HepG2 (cell line): ENCODE measurements around the gene KLHL8. TPM values are rescaled to one million over a fixed set of nuclear protein-coding genes. Genes with fewer than 3 reads are reported as not detected.

ENCODE experiments used
- FOXK2 ChIP-seq: fragments of 450-650 bp; IDR thresholded peaks from 2 replicates; pipeline ENCODE4 v1.6.1; 2016
- GABPA ChIP-seq, 2 experiments: IDR thresholded peaks; 2 replicates each; pipeline ENCODE4 v1.6.1; 2011 to 2016; ENCODE audit warnings: low read depth in 2 of 2, low read length in 1 of 2, missing biosample characterization in 1 of 2, missing genetic modification characterization in 1 of 2
- MIER2 ChIP-seq: IDR thresholded peaks from 2 replicates; pipeline ENCODE4 v1.6.1; 2016; ENCODE audit warnings: missing biosample characterization, missing genetic modification reagents
- ONECUT2 ChIP-seq: sonication (generic); formaldehyde crosslinking; IDR thresholded peaks from 2 replicates; pipeline ENCODE4 v1.4.0; 2020; ENCODE audit warnings: missing genetic modification reagents
- POGK ChIP-seq: sonication (generic); formaldehyde crosslinking; conservative IDR thresholded peaks from 2 replicates; pipeline ENCODE4 v1.8.0; 2022; ENCODE audit warnings: mild to moderate bottlenecking, moderate library complexity, missing genetic modification reagents
- REXO4 ChIP-seq: sonication (generic); formaldehyde crosslinking; IDR thresholded peaks from 2 replicates; pipeline ENCODE4 v1.8.0; 2022; ENCODE audit warnings: missing genetic modification reagents, mild to moderate bottlenecking, borderline replicate concordance
- SOX6 ChIP-seq, 2 experiments: fragments of 450-650 bp in 1 of 2; sonication (generic) in 1 of 2; formaldehyde crosslinking in 1 of 2; IDR thresholded peaks; 2 replicates each; pipeline versions ENCODE4 v1.4.0 to v1.6.1; 2017 to 2020; ENCODE audit warnings: antibody characterized with exemption in 1 of 2, mild to moderate bottlenecking in 1 of 2, missing genetic modification reagents in 1 of 2
- SRF ChIP-seq: IDR thresholded peaks from 2 replicates; pipeline ENCODE4 v1.6.1; 2011; ENCODE audit warnings: mild to moderate bottlenecking, low read depth, low read length, moderate library complexity
- ZFP41 ChIP-seq: sonication (generic); formaldehyde crosslinking; IDR thresholded peaks from 2 replicates; pipeline ENCODE4 v1.4.0; 2020; ENCODE audit warnings: mild to moderate bottlenecking, missing genetic modification reagents, borderline replicate concordance
- ZNF143 ChIP-seq: sonication (generic); formaldehyde crosslinking; IDR thresholded peaks from 2 replicates; pipeline ENCODE4 v1.4.0; 2020; ENCODE audit warnings: missing genetic modification reagents
- ZNF274 ChIP-seq: sonication (generic); formaldehyde crosslinking; IDR thresholded peaks from 2 replicates; pipeline ENCODE4 v1.5.1; 2020; ENCODE audit warnings: mild to moderate bottlenecking, missing genetic modification reagents
- polyA plus RNA-seq, 8 experiments: library from polyadenylated mRNA; depleted of rRNA in 3 of 8; stranded (reverse) in 7 of 8; unstranded in 1 of 8; fragments of >200 nt; fragmentation: Illumina TruSeq in 4 of 8; extraction: Trizol in 4 of 8; gene quantifications; 2 replicates each; pipeline versions ENCODE4 v1.2.1 to v1.2.3, GENCODE V29; 2011 to 2016; ENCODE audit warnings: low read depth in 4 of 8, missing spikeins in 1 of 8, mixed read lengths in 1 of 8; ENCODE audit not compliant: insufficient read depth in 1 of 8
- total RNA-seq, 5 experiments: library from RNA; depleted of rRNA; stranded (reverse); fragments of >200 nt; fragmentation: Illumina TruSeq; extraction: Trizol; gene quantifications; 2 replicates each; pipeline ENCODE4 v1.2.3, GENCODE V29; 2016; ENCODE audit warnings: low read depth in 1 of 5
- TF ChIP-seq, protein P1 (sequence below): sonication (generic); formaldehyde crosslinking; IDR thresholded peaks from 2 replicates; pipeline ENCODE4 v1.8.0; 2022; ENCODE audit warnings: missing genetic modification reagents, low read depth, mild to moderate bottlenecking, borderline replicate concordance
- TF ChIP-seq, protein P2 (sequence below): sonication (generic); formaldehyde crosslinking; IDR thresholded peaks from 2 replicates; pipeline ENCODE4 v1.8.0; 2022; ENCODE audit warnings: mild to moderate bottlenecking, missing genetic modification reagents
- TF ChIP-seq, protein P3 (sequence below): IDR thresholded peaks from 2 replicates; pipeline ENCODE4 v1.4.0; 2020; ENCODE audit warnings: mild to moderate bottlenecking, missing genetic modification reagents
- TF ChIP-seq, protein P4 (sequence below): sonication (generic); formaldehyde crosslinking; IDR thresholded peaks from 2 replicates; pipeline ENCODE4 v1.5.1; 2020; ENCODE audit warnings: missing genetic modification reagents, mild to moderate bottlenecking, borderline replicate concordance
- TF ChIP-seq, protein P5 (sequence below): sonication (generic); formaldehyde crosslinking; IDR thresholded peaks from 2 replicates; pipeline ENCODE4 v1.4.0; 2020; ENCODE audit warnings: missing genetic modification reagents
- TF ChIP-seq, protein P6 (sequence below): IDR thresholded peaks from 2 replicates; pipeline ENCODE4 v1.6.1; 2016

The KLHL8 gene
- total and polyA plus RNA-seq, 2 of the 13 experiments (the other 11 are each of a cell fraction or from before 2014, with no cell fraction given) = 2.8 to 11.7 TPM

- TF ChIP-seq ZFP41 (CRISPR knock-in tag) (no peak), ZNF143 (CRISPR knock-in tag) (no peak), REXO4 (no peak), GABPA (IDR thresholded peaks at IDR 0.05; ENCODE audit: low read depth, low read length) (no peak), GABPA (CRISPR knock-in tag; IDR thresholded peaks at IDR 0.05; ENCODE audit: low read depth) (no peak), POGK (CRISPR knock-in tag) (no peak), MIER2 (CRISPR knock-in tag) (no peak), SOX6 (IDR thresholded peaks at IDR 0.05) (no peak), SOX6 (CRISPR knock-in tag; IDR thresholded peaks at IDR 0.05) (no peak), SRF (no peak), ZNF274 (CRISPR knock-in tag) (no peak), ONECUT2 (no peak), FOXK2 (no peak)
- TF ChIP-seq, protein P1, sequence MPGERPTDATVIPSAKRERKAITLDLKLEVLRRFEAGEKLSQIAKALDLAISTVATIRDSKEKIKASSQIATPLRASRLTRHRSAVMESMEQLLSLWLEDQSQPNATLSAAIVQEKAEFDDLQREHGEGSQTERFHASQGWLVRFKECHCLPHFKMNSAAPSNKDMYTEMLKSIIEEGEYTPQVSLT = no peak
- TF ChIP-seq, protein P2, sequence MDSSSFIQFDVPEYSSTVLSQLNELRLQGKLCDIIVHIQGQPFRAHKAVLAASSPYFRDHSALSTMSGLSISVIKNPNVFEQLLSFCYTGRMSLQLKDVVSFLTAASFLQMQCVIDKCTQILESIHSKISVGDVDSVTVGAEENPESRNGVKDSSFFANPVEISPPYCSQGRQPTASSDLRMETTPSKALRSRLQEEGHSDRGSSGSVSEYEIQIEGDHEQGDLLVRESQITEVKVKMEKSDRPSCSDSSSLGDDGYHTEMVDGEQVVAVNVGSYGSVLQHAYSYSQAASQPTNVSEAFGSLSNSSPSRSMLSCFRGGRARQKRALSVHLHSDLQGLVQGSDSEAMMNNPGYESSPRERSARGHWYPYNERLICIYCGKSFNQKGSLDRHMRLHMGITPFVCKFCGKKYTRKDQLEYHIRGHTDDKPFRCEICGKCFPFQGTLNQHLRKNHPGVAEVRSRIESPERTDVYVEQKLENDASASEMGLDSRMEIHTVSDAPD (CRISPR knock-in tag) = no peak
- TF ChIP-seq, protein P3, sequence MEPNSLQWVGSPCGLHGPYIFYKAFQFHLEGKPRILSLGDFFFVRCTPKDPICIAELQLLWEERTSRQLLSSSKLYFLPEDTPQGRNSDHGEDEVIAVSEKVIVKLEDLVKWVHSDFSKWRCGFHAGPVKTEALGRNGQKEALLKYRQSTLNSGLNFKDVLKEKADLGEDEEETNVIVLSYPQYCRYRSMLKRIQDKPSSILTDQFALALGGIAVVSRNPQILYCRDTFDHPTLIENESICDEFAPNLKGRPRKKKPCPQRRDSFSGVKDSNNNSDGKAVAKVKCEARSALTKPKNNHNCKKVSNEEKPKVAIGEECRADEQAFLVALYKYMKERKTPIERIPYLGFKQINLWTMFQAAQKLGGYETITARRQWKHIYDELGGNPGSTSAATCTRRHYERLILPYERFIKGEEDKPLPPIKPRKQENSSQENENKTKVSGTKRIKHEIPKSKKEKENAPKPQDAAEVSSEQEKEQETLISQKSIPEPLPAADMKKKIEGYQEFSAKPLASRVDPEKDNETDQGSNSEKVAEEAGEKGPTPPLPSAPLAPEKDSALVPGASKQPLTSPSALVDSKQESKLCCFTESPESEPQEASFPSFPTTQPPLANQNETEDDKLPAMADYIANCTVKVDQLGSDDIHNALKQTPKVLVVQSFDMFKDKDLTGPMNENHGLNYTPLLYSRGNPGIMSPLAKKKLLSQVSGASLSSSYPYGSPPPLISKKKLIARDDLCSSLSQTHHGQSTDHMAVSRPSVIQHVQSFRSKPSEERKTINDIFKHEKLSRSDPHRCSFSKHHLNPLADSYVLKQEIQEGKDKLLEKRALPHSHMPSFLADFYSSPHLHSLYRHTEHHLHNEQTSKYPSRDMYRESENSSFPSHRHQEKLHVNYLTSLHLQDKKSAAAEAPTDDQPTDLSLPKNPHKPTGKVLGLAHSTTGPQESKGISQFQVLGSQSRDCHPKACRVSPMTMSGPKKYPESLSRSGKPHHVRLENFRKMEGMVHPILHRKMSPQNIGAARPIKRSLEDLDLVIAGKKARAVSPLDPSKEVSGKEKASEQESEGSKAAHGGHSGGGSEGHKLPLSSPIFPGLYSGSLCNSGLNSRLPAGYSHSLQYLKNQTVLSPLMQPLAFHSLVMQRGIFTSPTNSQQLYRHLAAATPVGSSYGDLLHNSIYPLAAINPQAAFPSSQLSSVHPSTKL (CRISPR knock-in tag) = peak; percentile 40; the same call in 1 of the 2 replicates
- TF ChIP-seq, protein P4, sequence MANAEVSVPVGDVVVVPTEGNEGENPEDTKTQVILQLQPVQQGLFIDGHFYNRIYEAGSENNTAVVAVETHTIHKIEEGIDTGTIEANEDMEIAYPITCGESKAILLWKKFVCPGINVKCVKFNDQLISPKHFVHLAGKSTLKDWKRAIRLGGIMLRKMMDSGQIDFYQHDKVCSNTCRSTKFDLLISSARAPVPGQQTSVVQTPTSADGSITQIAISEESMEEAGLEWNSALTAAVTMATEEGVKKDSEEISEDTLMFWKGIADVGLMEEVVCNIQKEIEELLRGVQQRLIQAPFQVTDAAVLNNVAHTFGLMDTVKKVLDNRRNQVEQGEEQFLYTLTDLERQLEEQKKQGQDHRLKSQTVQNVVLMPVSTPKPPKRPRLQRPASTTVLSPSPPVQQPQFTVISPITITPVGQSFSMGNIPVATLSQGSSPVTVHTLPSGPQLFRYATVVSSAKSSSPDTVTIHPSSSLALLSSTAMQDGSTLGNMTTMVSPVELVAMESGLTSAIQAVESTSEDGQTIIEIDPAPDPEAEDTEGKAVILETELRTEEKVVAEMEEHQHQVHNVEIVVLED (CRISPR knock-in tag) = no peak
- TF ChIP-seq, protein P5, sequence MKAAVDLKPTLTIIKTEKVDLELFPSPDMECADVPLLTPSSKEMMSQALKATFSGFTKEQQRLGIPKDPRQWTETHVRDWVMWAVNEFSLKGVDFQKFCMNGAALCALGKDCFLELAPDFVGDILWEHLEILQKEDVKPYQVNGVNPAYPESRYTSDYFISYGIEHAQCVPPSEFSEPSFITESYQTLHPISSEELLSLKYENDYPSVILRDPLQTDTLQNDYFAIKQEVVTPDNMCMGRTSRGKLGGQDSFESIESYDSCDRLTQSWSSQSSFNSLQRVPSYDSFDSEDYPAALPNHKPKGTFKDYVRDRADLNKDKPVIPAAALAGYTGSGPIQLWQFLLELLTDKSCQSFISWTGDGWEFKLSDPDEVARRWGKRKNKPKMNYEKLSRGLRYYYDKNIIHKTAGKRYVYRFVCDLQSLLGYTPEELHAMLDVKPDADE (CRISPR knock-in tag) = no peak
- TF ChIP-seq, protein P6, sequence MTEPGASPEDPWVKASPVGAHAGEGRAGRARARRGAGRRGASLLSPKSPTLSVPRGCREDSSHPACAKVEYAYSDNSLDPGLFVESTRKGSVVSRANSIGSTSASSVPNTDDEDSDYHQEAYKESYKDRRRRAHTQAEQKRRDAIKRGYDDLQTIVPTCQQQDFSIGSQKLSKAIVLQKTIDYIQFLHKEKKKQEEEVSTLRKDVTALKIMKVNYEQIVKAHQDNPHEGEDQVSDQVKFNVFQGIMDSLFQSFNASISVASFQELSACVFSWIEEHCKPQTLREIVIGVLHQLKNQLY (CRISPR knock-in tag) = no peak
Observed at GRCh38 chr4:87270144-87270543, 49.7 kb upstream of the KLHL8 start (continued).
